ENCODE results near the gene PRDX4. TPM values are rescaled to one million over a fixed set of nuclear protein-coding genes. Genes with fewer than 3 reads are reported as not detected.

Gene PRDX4
- total and polyA plus RNA-seq, 2 of the 8 experiments (the other 6 are each of a cell fraction or from before 2014, with no cell fraction given) = 130 TPM

DNA sequence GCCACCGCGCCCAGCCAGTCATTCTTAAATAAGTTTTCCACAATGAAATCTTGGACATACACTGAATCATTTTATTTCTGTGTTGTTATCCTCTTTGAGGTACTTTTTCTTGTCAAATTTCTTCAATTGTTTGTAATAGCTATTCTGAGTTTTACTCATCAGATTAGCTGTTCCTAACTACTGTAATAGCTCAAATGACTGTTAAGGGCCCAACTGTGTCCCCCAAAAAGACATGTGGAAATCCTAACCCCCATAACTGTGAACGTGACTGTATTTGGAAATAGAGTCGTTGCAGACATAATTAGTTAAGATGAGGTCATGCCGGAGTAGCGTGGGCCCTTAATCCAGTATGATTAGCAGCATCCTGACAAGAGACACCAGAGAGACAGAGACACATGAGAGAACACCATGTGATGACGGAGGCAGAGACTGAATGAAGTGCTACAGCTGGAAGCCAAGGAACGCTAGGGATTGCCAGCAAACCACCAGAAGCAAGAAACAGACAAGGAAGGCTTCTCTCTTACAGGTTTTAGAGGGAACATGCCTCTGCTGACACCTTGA is 52.9 kb downstream of the PRDX4 start:
- FAIRE-seq = no peak
- no peak overlapping the region for H3K18ac ChIP-seq (ENCODE audit: extremely low read depth, low read length)
- peaks cover 0 to 18% (median 7%) of the 10 kb centered on the region in 4 experiments; a peak in 3 of 8 replicates for H3K36me3 ChIP-seq (ENCODE audit: control insufficient read depth in 2 of 4, insufficient read depth in 4 of 4, low read length in 3 of 4)
- H4K5ac ChIP-seq (ENCODE audit: insufficient read length, low read depth, low read length) = no peak overlapping the region
- no peak overlapping the region for H3K14ac ChIP-seq (ENCODE audit: insufficient read length)
- H2BK20ac ChIP-seq (ENCODE audit: low read length) = no peak overlapping the region
- no peak overlapping the region for H3K27ac ChIP-seq (ENCODE audit: low read depth, low read length)
- no peak overlapping the region for H2BK15ac ChIP-seq (ENCODE audit: low read length)
- H2AK5ac ChIP-seq (ENCODE audit: low read depth, low read length) = no peak overlapping the region
- no peaks in the 10 kb centered on the region for H3K79me1 ChIP-seq (ENCODE audit: low read depth, low read length)
- no peak overlapping the region for H2BK120ac ChIP-seq (replicated peaks; ENCODE audit: low read depth, low read length)
- no peaks in the 10 kb centered on the region for H3K27me3 ChIP-seq (replicated peaks in 1 of 4; ENCODE audit: control insufficient read depth in 3 of 4, extremely low read depth in 1 of 4, insufficient read depth in 3 of 4, low read length in 3 of 4)
- H3K4me2 ChIP-seq (ENCODE audit: insufficient read depth in 1 of 2, low read depth in 2 of 2, low read length in 2 of 2) = no peak overlapping the region
- H2BK12ac ChIP-seq (ENCODE audit: low read depth, low read length) = no peak overlapping the region
- H4K8ac ChIP-seq (ENCODE audit: extremely low read depth, insufficient read depth, low read length) = no peak overlapping the region
- no peak overlapping the region for H4K91ac ChIP-seq (replicated peaks; ENCODE audit: insufficient read length, low read length)
- H3K4me3 ChIP-seq (ENCODE audit: extremely low read depth in 1 of 4, insufficient read depth in 2 of 4, low read depth in 3 of 4, low read length in 4 of 4) = no peak overlapping the region
- H3K4me1 ChIP-seq (replicated peaks in 1 of 4; ENCODE audit: control insufficient read depth in 3 of 4, insufficient read depth in 4 of 4, low read length in 3 of 4) = no peaks in the 10 kb centered on the region
- H3K23me2 ChIP-seq (ENCODE audit: low read depth, low read length) = no peaks in the 10 kb centered on the region
- WGBS, 2 experiments (ENCODE audit: extremely low coverage in 1 of 2, insufficient coverage in 1 of 2, insufficient read length in 1 of 2, insufficient replicate concordance in 2 of 2, low coverage in 1 of 2, low lambda C conversion rate in 2 of 2, missing lambda C conversion rate in 1 of 2) = 91% methylated on average over 8 of the region's 8 CpGs; no CpG with 5 or more reads in 1 of the 2 experiments
- H3K56ac ChIP-seq (replicated peaks; ENCODE audit: insufficient read length, low read depth, low read length) = no peak overlapping the region
- no peak overlapping the region for H3K23ac ChIP-seq (ENCODE audit: insufficient read length)
- no peak for DNase-seq (ENCODE audit: low read depth in 1 of 2, low spot score in 2 of 2)
- no peak overlapping the region for H2AFZ ChIP-seq (ENCODE audit: low read length)
- H3K4ac ChIP-seq (replicated peaks; ENCODE audit: insufficient read length, low read depth, low read length) = no peak overlapping the region
- no peaks in the 10 kb centered on the region for H4K20me1 ChIP-seq (replicated peaks in 1 of 2; ENCODE audit: control insufficient read depth in 1 of 2, insufficient read depth in 2 of 2, low read length in 2 of 2)
- H3K9ac ChIP-seq (replicated peaks in 1 of 4; ENCODE audit: extremely low read depth in 1 of 4, low read depth in 3 of 4, low read length in 3 of 4) = no peak overlapping the region
- no peak overlapping the region for H2BK5ac ChIP-seq (ENCODE audit: low read depth, low read length)
- H3K79me2 ChIP-seq (ENCODE audit: control insufficient read depth in 1 of 2, insufficient read depth in 2 of 2, low read length in 2 of 2) = no peaks in the 10 kb centered on the region
- no peaks in the 10 kb centered on the region for H3K9me3 ChIP-seq (ENCODE audit: insufficient read depth in 2 of 2, low read depth in 1 of 2, low read length in 1 of 2)
- CTCF ChIA-PET (ENCODE audit: partially characterized antibody) = interaction anchor here (0.9 kb wide), 1 partner anchor 37 kb away, joined by 3 read pairs; no protein-coding TSS in a partner anchor
- POLR2A ChIA-PET (ENCODE audit: partially characterized antibody) = no interaction called here
- no peak for TF ChIP-seq MAFK (IDR thresholded peaks at IDR 0.05; ENCODE audit: low read depth, low read length)
- no peak for TF ChIP-seq TEAD4 (IDR thresholded peaks at IDR 0.05; ENCODE audit: low read depth, low read length)
- TF ChIP-seq SP2 (IDR thresholded peaks at IDR 0.05; ENCODE audit: low read length) = no peak
- TF ChIP-seq KDM4A (IDR thresholded peaks at IDR 0.05; ENCODE audit: low read depth, low read length, severe bottlenecking) = no peak
- TF ChIP-seq GABPA (IDR thresholded peaks at IDR 0.05; ENCODE audit: borderline replicate concordance, insufficient read depth, low read length) = no peak
- no peak for TF ChIP-seq SAP30 (IDR thresholded peaks at IDR 0.05; ENCODE audit: insufficient read depth, insufficient replicate concordance, low read length)
- no peak for TF ChIP-seq CREB1 (IDR thresholded peaks at IDR 0.05)
- no peak for TF ChIP-seq KDM5A (IDR thresholded peaks at IDR 0.05; ENCODE audit: low read length)
- no peak for TF ChIP-seq PHF8 (conservative IDR thresholded peaks at IDR 0.05; ENCODE audit: low read depth, low read length)
- TF ChIP-seq FOSL1 (IDR thresholded peaks at IDR 0.05; ENCODE audit: insufficient read depth, low read depth, low read length) = no peak
- TF ChIP-seq GTF2F1 (IDR thresholded peaks at IDR 0.05; ENCODE audit: borderline replicate concordance, low read depth, low read length) = no peak
- TF ChIP-seq KDM1A (IDR thresholded peaks at IDR 0.05; ENCODE audit: borderline replicate concordance, low read length) = no peak
- no peak for TF ChIP-seq EP300 (IDR thresholded peaks at IDR 0.05; ENCODE audit: borderline replicate concordance in 1 of 2, low read depth in 2 of 2, low read length in 2 of 2)
- no peak for TF ChIP-seq SP1 (IDR thresholded peaks at IDR 0.05; ENCODE audit: low read depth, low read length)

Data from H1 (cell line).